GM19035 (cell line): ENCODE measurements around the gene STARD5.
A peak's percentile ranks its signal among the peaks of the same experiment; 100 is the strongest.
"Not testable (repeated sequence)": the region's sequence is repeated elsewhere in the genome, so short reads cannot be mapped to it uniquely, and the experiment has no call there.

Source experiments
- ATAC-seq: cut with Tn5 transposase; IDR thresholded peaks from one replicate; pipeline ENCODE4 v1.9.1; 2021; ENCODE audit not compliant: unreplicated experiment

Gene STARD5

GRCh38 chr15:81337713-81338157, 13.8 kb upstream of the STARD5 start:
- ATAC-seq, result no peak

DNA sequence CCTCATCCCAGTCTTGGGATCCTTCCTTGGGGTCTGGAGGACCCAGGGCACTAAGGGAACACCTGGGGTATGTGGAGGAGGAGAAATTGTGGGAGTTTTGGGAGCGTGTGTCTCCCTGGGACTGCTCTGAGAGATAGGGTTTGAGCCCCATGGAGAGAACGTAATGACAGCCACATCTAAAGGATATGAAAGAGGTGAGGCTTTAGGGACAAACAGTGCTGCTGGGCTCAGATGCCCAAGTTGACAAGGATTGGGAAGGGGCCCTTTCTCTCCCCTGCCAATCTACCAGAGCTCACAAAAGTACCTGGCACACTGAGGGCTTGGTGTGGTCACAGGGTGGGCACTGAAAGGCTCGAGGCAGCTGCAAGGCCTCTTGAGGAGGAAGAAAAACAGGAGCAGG, 13.3 kb upstream of the STARD5 start:
- ATAC-seq, result no peak

- no peak for ATAC-seq
These were observed 12.6 kb upstream of the STARD5 start for GRCh38 chr15:81336568-81336967.

- ATAC-seq, result no peak
These were observed 11.7 kb upstream of the STARD5 start for GRCh38 chr15:81335631-81336030.

DNA sequence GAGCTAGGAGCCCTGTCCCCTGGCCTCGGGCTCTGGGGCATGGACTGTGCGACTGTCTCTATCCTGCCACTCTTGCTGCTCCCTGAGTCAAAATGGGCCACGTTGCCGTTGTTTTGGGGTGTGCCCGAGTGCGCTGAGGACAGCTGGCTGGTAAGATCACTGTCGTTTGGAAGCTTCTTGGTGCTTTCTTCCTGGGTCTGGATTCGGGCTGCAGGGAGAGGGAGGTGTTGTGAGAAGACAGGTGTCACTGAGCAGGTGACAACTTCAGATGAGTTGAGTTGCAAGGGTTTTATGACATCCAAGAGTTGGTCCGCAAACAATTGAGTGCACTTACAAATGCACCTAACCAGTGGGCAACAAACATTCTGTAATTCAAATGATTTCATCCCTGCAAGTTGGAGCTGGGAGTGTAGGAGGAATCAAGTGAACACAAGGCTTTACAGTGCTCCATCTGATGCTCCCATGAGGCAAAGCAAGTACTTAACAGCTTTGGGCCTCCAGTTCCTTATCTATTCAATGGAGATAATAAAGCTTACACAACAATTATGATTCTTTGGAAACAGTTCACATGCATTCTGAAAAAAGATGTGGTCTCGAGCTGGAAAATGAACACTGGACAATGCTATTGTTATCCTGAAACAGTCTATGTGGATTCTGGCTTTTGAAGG, 11.0 kb upstream of the STARD5 start:
- no peak for ATAC-seq

DNA sequence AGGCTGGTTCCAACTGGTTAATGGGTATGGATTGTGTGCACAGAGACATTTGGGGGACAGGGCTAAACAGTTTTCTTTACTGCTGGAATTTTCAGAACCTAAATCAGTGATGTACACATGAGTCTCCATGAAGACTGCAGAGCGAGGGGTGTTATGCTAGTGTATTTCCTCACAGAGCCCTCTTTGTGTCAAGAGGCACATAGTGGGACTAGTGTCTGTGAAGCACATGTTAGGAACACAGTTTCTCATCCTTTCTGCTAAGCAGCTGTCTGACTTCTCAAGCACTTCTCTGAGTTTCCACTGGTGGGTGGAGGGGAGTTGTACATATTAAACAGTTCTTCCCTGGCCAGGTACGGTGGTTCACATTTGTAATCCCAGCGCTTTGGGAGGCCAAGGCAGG, 9.4 kb upstream of the STARD5 start:
- no peak for ATAC-seq

GRCh38 chr15:81332326-81332725, 8.4 kb upstream of the STARD5 start:
- no peak for ATAC-seq

DNA sequence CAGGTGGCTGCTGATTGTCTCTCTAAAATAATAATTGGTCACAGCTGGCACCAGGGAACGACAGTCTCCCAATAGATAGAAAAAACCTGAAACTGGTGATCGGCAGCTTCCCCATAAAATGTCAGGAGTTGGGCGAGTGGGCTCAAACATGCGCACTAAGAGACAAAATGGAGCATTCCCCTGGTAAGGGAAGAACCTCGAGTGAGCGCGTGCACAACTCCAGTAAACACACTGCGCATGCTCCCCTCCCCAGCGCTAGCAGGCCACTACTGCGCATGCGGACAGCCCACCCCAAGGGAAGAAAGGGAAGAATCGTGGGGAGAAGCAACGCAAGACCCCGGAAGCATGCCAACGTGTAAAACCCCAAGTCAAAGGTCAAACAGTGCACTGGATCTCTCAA, 7.7 kb upstream of the STARD5 start:
- no peak for ATAC-seq

DNA sequence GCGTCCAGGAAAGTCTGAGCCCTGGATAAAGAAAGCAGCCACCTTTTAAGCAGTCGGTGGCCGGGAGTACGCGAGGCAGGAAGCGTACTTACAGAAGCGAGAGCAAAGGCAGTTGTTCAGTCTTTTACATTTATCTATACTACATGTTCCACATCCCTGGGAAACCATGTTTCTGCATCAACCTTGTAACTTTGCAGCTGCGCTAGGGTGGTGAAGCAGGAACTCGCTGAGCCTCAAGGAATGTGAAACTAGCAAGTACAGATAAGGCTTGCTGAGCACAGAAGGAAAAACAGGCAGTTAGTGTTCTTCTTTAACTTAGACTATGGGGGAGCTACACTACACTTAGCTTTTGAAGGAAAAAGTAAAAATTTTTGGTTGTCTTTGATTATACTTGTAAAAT, 7.2 kb upstream of the STARD5 start:
- not testable (repeated sequence) for ATAC-seq

DNA sequence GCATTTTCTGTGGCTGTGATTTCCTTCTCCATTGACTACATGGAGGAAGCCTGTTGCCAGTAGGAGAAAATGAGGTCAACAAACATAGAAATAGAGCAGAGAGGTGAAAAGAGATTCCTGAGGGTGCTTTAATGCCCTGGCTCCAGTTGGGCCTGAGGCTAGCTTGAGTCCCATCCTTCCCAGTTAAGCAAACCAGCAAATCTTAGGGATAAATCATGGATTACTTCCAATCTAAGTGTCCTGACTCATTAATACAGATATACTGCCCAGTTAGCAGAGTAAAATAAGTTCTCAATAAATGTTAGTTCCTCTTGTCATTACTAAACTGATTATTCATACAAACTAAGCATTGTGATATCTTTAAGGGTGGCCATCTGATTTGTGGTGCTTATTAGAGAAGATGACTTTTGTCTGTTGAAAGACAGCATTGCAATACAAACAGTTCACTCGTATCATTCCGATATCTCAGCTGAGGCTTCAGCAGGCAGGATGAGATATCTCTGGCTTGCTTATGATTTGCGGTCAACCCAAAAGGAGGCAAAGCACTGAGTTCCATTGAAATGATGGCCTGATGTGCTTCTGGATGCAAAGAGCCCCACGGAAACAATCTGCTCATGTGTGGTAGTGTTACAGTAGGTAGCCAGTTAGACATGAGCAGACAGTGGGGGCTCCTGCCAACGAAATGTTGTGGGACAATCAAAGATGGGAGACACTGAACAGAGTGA, 6.6 kb upstream of the STARD5 start:
- no peak for ATAC-seq

GRCh38 chr15:81329446-81329845, 5.5 kb upstream of the STARD5 start:
- no peak for ATAC-seq

DNA sequence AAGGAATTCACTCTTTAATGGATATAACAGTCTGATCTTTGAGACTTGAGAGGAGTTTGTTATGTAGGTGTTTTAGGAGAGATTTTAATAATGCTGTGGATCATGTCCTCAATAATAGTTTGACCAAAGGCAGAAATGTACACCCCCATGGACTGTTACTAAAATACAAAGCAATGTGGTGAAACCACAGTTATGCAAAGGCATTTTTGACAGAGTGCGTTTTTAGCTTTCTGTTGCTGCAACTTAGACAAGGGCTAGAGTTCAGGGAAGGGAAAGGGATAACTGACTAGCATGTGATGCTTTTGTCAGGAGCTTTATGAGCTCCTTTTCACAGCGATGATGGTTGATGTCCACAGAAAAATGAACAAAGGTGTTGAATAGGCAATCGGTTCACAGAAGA, 3.6 kb upstream of the STARD5 start:
- ATAC-seq, result no peak

GRCh38 chr15:81326466-81327212, 2.7 kb upstream of the STARD5 start:
- no peak for ATAC-seq

GRCh38 chr15:81323559-81323943, 390 bp downstream of the STARD5 start:
- peak; percentile 24 for ATAC-seq

DNA sequence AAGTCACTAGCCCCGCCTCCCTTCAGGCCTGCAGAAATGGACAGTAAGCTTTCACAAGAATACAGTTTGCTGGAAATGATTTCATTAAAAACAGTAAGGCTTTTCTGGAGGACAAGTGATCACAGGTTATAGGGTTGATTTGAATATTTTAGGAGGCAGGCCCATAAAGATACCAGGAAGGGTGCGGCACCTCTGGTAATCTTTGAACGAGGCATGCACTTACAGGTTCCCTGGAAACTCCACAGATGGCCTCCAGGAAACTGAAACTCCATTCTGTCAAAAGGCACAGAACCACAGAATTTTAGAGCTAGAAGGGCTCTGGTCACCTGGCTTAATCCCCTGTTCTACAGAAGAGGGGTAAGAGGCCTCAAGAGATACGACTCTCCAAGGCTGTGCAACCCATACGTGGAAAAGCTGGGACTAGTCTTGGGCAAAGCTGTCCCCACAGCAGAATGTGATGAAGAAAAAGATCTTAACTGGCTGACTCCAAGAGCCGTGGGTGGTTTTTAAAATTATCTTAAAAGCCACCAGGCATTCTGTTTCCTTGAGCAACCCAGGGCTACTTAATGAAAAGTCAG, 1.2 kb downstream of the STARD5 start:
- no peak for ATAC-seq

DNA sequence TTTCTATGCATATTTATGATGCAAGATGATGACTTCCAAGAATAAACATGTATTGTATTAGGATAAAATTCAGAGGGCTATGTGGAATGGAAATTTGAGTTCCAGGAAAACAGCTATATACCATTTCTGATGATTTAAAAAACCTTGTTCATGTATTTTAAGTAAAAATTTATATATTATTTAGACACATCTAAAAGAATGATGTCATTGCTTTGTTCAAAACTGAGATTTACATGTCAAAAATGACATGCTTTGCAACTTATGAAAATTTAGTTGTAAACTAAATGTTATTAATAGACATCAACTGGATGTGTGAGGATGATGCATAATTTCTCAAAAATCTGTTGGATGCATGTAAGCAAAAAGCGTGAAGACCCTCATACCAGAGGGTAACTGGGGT, 2.3 kb downstream of the STARD5 start:
- no peak for ATAC-seq

- ATAC-seq, result no peak
These were observed 6.3 kb downstream of the STARD5 start for GRCh38 chr15:81317642-81318017.

- ATAC-seq, result no peak
These were observed 7.7 kb downstream of the STARD5 start for GRCh38 chr15:81316267-81316666.

DNA sequence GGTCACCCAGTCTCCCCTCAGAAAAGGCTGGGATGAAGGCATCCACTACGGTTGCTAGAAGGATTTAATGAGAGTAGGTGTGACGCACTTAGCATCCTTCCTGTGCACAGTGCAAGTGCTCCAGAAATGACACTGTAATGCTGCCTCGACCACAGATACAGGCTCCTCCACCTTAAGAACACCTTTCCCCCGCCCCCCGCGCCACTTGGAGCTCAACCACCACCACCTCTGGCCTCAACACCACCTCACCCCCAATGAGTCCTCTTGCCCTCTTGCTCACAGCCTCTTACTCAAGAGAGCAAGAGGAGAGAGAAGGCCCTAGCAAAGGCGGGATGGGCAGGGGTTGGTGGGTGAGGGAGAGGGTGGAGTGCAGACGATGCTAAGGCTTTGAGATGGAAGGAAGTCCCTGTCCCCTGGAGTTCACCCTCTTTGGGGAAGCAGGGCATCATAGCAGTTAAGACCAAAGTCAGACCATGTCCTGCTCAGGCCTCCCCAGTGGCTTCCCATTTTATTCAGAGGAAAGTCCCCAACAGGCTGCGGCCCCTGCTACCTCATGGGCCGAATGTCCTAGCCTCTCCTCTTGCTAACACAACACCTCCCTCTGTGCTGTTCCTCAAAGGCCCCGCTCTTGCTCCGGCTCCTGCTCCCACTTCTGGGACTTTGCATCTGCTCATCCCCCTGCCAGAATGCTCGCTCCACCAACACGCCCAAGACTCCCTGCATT, 8.3 kb downstream of the STARD5 start:
- ATAC-seq, result no peak

GRCh38 chr15:81314378-81314777, 9.6 kb downstream of the STARD5 start:
- no peak for ATAC-seq

- no peak for ATAC-seq
These were observed 10.3 kb downstream of the STARD5 start for GRCh38 chr15:81313686-81314085.
